Glutamatergic neuron (in vitro differentiated cells): ENCODE measurements around the gene ASB11. TPM values are rescaled to one million over a fixed set of nuclear protein-coding genes. Genes with fewer than 3 reads are reported as not detected.

ENCODE experiments used
- DNase-seq: peaks from one replicate; pipeline ENCODE4 v3.0.0; 2022
- H3K27ac Mint-ChIP-seq: one replicate; pipeline ENCODE4 v1.8.0; 2020; ENCODE audit warnings: mild to moderate bottlenecking, mixed read lengths, inconsistent platforms; ENCODE audit not compliant: unreplicated experiment
- H3K27me3 Mint-ChIP-seq: one replicate; pipeline ENCODE4 v1.8.0; 2020; ENCODE audit warnings: mild to moderate bottlenecking, moderate library complexity, mixed read lengths, inconsistent platforms; ENCODE audit not compliant: unreplicated experiment
- H3K36me3 Mint-ChIP-seq: one replicate; pipeline ENCODE4 v1.8.0; 2020; ENCODE audit warnings: mild to moderate bottlenecking, mixed read lengths, inconsistent platforms; ENCODE audit not compliant: unreplicated experiment
- H3K4me1 Mint-ChIP-seq: one replicate; pipeline ENCODE4 v1.8.0; 2020; ENCODE audit warnings: mild to moderate bottlenecking, low read depth, mixed read lengths, inconsistent platforms; ENCODE audit not compliant: unreplicated experiment
- H3K4me3 Mint-ChIP-seq: one replicate; pipeline ENCODE4 v1.8.0; 2020; ENCODE audit warnings: mild to moderate bottlenecking, mixed read lengths, inconsistent platforms; ENCODE audit not compliant: unreplicated experiment
- H3K9me3 Mint-ChIP-seq: one replicate; pipeline ENCODE4 v1.8.0; 2020; ENCODE audit warnings: mild to moderate bottlenecking, moderate library complexity, mixed read lengths, inconsistent platforms; ENCODE audit not compliant: unreplicated experiment
- CTCF ChIP-seq: fragments of 200-600 bp; sonication (generic); IDR thresholded peaks from one replicate; pipeline ENCODE4 v1.5.0; 2021; ENCODE audit not compliant: partially characterized antibody, unreplicated experiment
- total RNA-seq: library from RNA; stranded (reverse); fragmentation: NEBNext Ultra II Directional; extraction: Animal tissue kit (Norgen Biotek cat#: 25700); gene quantifications from one replicate; pipeline ENCODE4 v1.2.1, GENCODE V29; 2021; ENCODE audit not compliant: unreplicated experiment

ASB11 gene
- total RNA-seq, 1 donor from 2014 or later = not detected

GRCh38 chrX:15235001-15235400, 80.4 kb downstream of the ASB11 start:
- Mint-ChIP-seq H3K36me3 (no peaks in the 10 kb centered on the region), H3K27me3 (no peaks in the 10 kb centered on the region), H3K9me3 (no peaks in the 10 kb centered on the region), H3K27ac (no peak overlapping the region), H3K4me1 (no peaks in the 10 kb centered on the region), H3K4me3 (no peak overlapping the region)
- TF ChIP-seq CTCF = no peak
- no peak for DNase-seq

GRCh38 chrX:15233416-15234015, 81.9 kb downstream of the ASB11 start:
- TF ChIP-seq CTCF = no peak
- Mint-ChIP-seq H3K4me3 (no peak overlapping the region), H3K9me3 (no peaks in the 10 kb centered on the region), H3K27me3 (no peaks in the 10 kb centered on the region), H3K36me3 (no peaks in the 10 kb centered on the region), H3K4me1 (no peaks in the 10 kb centered on the region), H3K27ac (no peak overlapping the region)
- no peak for DNase-seq

Other genes with a start within 250 kb of the ASB11 start
- not detected for gene ASB9, start 45.6 kb downstream of the ASB11 start, total RNA-seq
- 11.3 TPM for gene PIGA, start 19.9 kb upstream of the ASB11 start, total RNA-seq
- 0.20 TPM for gene VEGFD, start 68.8 kb upstream of the ASB11 start, total RNA-seq
- 2.6 TPM for gene PIR, start 177.7 kb upstream of the ASB11 start, total RNA-seq
- not detected for gene BMX, start 185.2 kb upstream of the ASB11 start, total RNA-seq